IPS-18c (cell line): ENCODE data around the gene CDK5RAP2.

ENCODE experiments used
- H3K4me3 ChIP-seq: 2 replicates; pipeline ENCODE4 v1.7.0; 2013; ENCODE audit warnings: low read depth, mild to moderate bottlenecking, low read length, moderate library complexity; ENCODE audit not compliant: insufficient read depth
- H3K9me3 ChIP-seq: one replicate; pipeline ENCODE4 v1.6.1; 2013; ENCODE audit warnings: mild to moderate bottlenecking, low read length, moderate library complexity; ENCODE audit not compliant: control insufficient read depth, insufficient read depth

CDK5RAP2 gene

GRCh38 chr9:120392245-120392644, 187.7 kb downstream of the CDK5RAP2 start:
- H3K4me3 ChIP-seq: no peak overlapping the region
- no peaks in the 10 kb centered on the region for H3K9me3 ChIP-seq

DNA sequence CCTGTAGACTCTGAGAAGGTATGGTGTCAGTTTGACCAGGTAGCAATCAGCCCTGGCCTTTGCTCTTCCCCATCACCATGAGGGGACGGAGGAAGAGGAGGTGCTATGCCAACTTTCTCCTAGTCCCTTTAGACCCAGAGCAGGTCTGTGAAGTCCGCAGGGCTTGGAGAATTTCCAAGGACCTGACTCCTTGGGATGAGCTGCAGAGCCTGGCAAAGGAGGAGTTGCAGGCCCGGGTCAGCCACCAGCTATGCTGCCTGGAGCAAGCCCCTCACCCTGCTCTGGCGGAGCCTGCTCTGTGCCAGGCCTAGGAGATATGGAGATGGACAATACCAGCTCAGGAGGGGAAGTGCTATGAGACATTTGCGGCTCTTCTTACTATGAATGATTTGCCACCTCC, 188.3 kb downstream of the CDK5RAP2 start:
- no peak overlapping the region for H3K4me3 ChIP-seq
- H3K9me3 ChIP-seq: no peaks in the 10 kb centered on the region

- H3K9me3 ChIP-seq: no peaks in the 10 kb centered on the region
- H3K4me3 ChIP-seq: no peak overlapping the region
Measured at GRCh38 chr9:120390637-120391190, 189.3 kb downstream of the CDK5RAP2 start.

DNA sequence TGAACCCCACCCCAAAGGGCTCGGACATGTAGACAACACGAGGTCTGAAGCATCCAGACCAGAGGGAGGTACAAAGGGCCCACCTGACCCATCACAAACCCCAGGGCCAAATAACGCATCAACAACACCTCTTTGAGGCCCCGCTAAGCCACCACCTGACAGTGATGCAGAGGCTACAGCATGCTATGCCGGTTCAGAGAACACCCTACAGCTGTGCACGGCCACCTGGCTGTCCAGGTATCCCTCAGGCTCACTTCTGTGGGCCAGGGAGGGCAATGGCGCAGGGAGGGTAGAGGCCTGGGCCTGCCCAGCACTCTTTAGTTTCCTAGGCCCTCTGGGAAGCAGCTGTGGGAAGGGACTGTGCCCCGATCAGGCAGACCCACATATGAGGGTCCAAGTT, 190.1 kb downstream of the CDK5RAP2 start:
- H3K4me3 ChIP-seq: no peak overlapping the region
- H3K9me3 ChIP-seq: no peaks in the 10 kb centered on the region

DNA sequence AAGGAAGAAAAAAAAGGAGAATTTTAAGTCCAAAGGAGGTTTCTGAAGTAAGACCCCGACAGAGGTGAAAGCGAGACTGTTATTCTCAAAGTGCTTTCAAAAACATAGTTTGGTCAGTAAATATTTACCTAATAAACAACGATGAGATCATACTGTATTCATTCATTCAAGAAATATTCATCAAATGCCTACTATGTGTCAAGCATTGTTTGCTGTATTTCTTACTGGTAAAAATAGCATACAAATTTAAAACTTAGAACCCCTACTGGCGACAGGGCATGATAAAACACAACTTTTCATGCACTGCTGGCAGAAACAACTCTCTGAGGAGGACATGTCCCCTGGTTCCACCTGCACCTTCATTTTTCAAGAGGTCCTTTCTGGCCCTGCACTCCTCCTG, 190.7 kb downstream of the CDK5RAP2 start:
- Histone ChIP-seq H3K9me3 (no peaks in the 10 kb centered on the region), H3K4me3 (no peak overlapping the region)

GRCh38 chr9:120388003-120388855, 191.7 kb downstream of the CDK5RAP2 start:
- Histone ChIP-seq H3K9me3 (no peaks in the 10 kb centered on the region), H3K4me3 (no peak overlapping the region)

- no peak overlapping the region for H3K4me3 ChIP-seq
- no peaks in the 10 kb centered on the region for H3K9me3 ChIP-seq
Measured at GRCh38 chr9:120387257-120388002, 192.5 kb downstream of the CDK5RAP2 start.

DNA sequence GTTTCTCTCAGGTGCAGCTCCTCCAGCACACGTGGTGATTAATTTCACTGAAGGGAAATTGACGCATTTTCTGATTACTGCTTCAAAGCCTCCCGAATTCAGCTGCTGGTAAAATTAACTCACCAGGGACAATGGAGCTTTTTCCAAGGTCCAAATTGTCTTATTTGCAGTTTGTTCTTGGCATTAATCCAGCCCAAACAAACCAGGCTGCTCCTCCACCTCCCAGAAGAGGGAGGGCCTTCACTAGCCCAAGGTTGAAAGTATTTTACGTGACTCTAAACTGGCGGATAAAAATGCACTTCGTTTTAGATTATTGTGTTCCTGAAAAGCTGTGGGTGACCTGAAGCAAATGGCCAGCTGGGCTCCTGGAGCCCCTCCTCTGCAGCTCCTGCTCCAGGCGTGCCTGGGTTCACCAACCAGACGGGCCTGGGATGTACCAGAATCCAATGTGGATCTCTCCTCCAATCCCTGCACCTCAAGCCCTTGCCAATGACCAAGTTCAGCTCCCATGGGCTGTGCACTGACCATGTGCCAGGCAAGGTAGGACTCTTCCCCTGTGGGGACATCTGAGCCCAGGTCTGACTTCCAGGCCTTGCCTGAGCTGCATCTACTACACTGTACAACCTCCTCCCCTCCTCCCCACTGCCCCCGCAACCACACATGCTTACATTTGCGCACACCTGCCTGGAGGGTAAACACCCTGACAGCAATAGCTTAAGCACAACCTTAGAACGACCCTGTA, 193.4 kb downstream of the CDK5RAP2 start:
- Histone ChIP-seq H3K9me3 (no peaks in the 10 kb centered on the region), H3K4me3 (no peak overlapping the region)

DNA sequence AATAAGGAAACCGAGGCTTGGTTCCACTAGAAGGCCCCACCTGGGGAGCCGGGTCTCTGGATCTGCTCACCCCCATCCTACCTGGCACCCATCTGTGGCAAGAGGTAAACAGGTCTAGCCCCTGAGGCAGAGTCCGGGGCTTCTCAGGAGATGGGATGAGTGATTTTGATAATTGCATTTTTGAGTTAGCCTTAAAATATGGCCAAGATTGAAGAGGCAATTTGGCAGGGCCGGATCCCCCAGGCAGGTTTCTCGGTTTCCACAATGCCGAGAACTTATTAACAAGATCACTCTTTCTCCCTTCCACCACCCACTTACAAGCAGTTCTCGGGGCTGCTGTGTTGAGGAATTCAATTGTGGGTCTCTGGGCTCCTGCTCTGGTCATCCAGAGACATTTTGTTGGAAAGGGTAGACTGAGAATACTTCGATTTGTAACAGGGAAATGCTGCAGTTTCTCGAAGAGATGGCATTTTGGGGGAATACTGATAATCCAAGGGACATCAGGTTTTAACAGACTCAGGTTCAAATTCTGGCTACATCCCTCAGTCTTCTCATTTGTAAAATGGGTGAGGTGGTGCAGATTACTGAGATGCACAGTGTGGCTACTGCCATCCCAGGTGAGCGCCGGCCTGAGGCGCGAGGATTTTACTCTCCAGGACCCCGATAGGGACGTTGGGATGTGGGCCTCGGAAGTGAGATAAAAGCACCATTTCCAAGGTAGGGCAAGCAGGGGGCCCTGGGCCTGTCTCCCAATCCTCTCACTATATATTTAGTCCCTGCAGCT, 194.2 kb downstream of the CDK5RAP2 start:
- no peak overlapping the region for H3K4me3 ChIP-seq
- no peaks in the 10 kb centered on the region for H3K9me3 ChIP-seq

- Histone ChIP-seq H3K9me3 (no peaks in the 10 kb centered on the region), H3K4me3 (no peak overlapping the region)
Measured at GRCh38 chr9:120384925-120385272, 195.1 kb downstream of the CDK5RAP2 start.

GRCh38 chr9:120383999-120384924, 195.7 kb downstream of the CDK5RAP2 start:
- Histone ChIP-seq H3K9me3 (peaks cover 2% of the 10 kb centered on the region), H3K4me3 (no peak overlapping the region)

DNA sequence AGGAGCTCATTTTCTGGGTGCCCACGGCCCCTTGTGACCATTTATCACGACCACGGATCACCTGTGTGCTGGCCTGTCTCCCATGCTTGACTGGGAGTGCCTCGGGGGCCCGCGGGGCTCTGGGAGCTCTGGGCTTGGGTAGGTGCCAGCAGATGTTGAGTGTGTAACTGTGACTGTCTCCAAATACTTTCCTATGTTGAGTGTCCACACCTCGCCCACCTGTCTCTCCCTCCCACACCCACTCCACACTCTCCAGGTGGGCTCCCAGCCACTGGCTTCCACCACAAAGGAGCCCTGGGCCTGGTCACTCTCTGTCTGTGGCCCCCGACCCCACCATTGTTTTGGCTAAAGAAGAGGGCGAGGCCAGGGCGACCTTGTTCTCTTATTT, 196.4 kb downstream of the CDK5RAP2 start:
- no peak overlapping the region for H3K4me3 ChIP-seq
- peaks cover 5% of the 10 kb centered on the region for H3K9me3 ChIP-seq

DNA sequence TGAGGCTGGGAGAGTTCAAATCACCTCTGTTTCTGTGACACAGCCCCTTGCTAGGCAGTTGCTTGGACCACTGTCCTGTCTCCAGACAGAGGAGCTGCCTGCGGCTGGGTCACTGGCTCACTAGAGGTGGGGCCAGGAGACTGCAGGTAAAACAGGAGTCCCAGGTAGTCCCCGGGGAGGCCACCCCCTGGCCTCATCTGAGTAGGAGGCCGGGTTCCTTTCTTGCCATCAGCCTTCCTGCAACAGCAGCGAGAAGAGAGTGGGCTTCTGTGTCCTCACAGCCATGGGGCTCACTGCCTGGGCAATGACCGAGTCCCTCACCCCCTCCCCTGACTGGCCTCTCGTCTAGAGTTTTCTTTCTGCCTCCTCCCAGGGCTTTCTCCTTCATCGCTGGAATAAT, 197.5 kb downstream of the CDK5RAP2 start:
- H3K4me3 ChIP-seq: no peak overlapping the region
- peaks cover 5% of the 10 kb centered on the region for H3K9me3 ChIP-seq

DNA sequence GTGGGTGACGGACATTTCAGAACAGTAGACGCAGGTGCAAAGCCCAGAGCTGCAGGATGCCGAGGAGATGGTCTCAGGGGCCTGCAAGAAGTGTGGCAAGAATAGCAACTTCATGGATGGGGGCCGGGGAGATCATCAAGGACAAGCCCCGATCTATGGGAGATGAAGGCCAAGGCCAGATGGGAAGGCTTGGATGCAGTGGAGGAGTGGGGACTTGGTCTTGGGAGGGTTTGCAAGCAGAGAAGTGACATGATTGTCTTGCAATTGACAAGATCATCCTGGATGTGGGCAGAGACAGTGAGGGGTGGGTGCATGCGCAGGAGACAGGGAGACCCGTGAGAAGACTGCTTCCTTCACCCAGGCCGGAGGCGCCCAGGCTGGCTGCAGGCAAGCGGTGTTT, 198.1 kb downstream of the CDK5RAP2 start:
- peaks cover 5% of the 10 kb centered on the region for H3K9me3 ChIP-seq
- no peak overlapping the region for H3K4me3 ChIP-seq

DNA sequence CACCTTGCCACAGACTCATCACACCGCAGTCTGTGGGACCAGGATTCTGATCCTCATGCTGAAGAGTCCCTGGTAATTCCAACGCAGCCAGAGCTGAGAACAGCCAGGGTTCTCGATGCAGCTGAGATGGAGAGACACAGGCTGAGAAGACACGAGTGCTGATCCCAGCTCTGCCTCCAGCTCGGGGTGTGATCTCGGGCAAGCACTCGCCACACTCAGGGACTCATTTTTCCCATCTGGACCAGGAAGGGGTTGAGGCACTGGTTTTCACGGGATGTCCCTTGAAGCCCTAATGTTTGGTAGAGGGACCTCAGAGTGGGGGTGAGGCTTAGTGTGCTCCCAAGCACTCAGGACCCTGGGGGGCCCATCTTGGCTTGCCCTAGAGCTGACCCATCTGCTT, 200.4 kb downstream of the CDK5RAP2 start:
- no peak overlapping the region for H3K4me3 ChIP-seq
- peaks cover 5% of the 10 kb centered on the region for H3K9me3 ChIP-seq

DNA sequence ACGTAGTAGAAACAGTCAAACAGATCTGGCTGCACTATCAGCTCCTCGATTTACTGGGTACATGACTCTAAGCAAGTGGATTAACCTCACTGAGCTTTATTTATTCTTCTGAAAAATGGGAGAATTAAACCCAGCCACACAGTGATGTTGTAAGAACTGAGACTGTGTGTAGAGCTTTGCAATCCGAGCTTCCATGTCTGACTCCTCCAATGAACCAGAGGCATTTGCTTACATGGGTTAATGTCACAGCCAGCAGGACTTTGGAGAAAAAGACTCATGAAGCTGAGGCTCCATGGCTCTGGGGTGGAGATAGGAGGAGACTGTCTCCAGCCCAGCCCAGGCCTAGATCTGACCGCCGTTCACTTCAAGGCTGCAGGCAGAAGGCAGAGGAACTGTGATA, 201.3 kb downstream of the CDK5RAP2 start:
- Histone ChIP-seq H3K4me3 (no peak overlapping the region), H3K9me3 (peaks cover 5% of the 10 kb centered on the region)
